Keratinocyte (primary cell): ENCODE data around the gene CIZ1. TPM values are rescaled to one million over a fixed set of nuclear protein-coding genes. Genes with fewer than 3 reads are reported as not detected.
A peak's percentile ranks its signal among the peaks of the same experiment; 100 is the strongest.

Experiments used
- DNase-seq: peaks from one replicate; pipeline ENCODE4 v3.0.0-alpha.2; 2011; ENCODE audit warnings: low read depth, missing footprints, low spot score
- FAIRE-seq: peaks from 2 replicates; lab custom pipeline; 2011; peaks lifted over from hg19 to GRCh38; lab: Jason Lieb, UNC
- H2AFZ ChIP-seq: 2 replicates; pipeline ENCODE4 v1.6.0; 2012; ENCODE audit warnings: low read length, control low read depth, inconsistent platforms; ENCODE audit not compliant: control insufficient read depth
- H3K27ac ChIP-seq: 2 replicates; pipeline ENCODE4 v1.5.1; 2011; ENCODE audit warnings: low read length; ENCODE audit not compliant: control insufficient read depth, insufficient read depth
- H3K27me3 ChIP-seq: 3 replicates; pipeline ENCODE4 v1.6.0; 2011; ENCODE audit warnings: low read length; ENCODE audit not compliant: control insufficient read depth, insufficient read depth; ENCODE audit errors: extremely low read depth
- H3K36me3 ChIP-seq, 2 experiments: 2 replicates in 1 of 2; 3 replicates in 1 of 2; pipeline ENCODE4 v1.5.1; 2011; ENCODE audit warnings: low read length in 2 of 2, mild to moderate bottlenecking in 1 of 2; ENCODE audit not compliant: control insufficient read depth in 2 of 2, insufficient read depth in 2 of 2; ENCODE audit errors: extremely low read depth in 1 of 2
- H3K4me1 ChIP-seq: 3 replicates; pipeline ENCODE4 v1.5.1; 2011; ENCODE audit warnings: low read length; ENCODE audit not compliant: control insufficient read depth, insufficient read depth; ENCODE audit errors: extremely low read depth
- H3K4me2 ChIP-seq: 3 replicates; pipeline ENCODE4 v1.6.0; 2011; ENCODE audit warnings: low read depth, low read length; ENCODE audit not compliant: control insufficient read depth, insufficient read depth; ENCODE audit errors: extremely low read depth
- H3K4me3 ChIP-seq, 3 experiments: fragments of 200-600 bp in 1 of 3; sonication (generic) in 1 of 3; 2 replicates in 2 of 3; 3 replicates in 1 of 3; pipeline ENCODE4 v1.5.1; 2011 to 2016; ENCODE audit warnings: low read length in 3 of 3, mild to moderate bottlenecking in 3 of 3, control low read depth in 2 of 3, inconsistent platforms in 1 of 3, low read depth in 1 of 3, mixed read lengths in 1 of 3, mixed run types in 1 of 3, moderate library complexity in 1 of 3; ENCODE audit not compliant: control insufficient read depth in 2 of 3, insufficient read depth in 2 of 3; ENCODE audit errors: extremely low read depth in 1 of 3
- H3K79me2 ChIP-seq: 2 replicates; pipeline ENCODE4 v1.6.0; 2012; ENCODE audit warnings: low read length; ENCODE audit not compliant: control insufficient read depth, insufficient read depth
- H3K9ac ChIP-seq: 3 replicates; pipeline ENCODE4 v1.6.0; 2011; ENCODE audit warnings: low read length; ENCODE audit not compliant: control insufficient read depth, insufficient read depth; ENCODE audit errors: extremely low read depth
- H3K9me1 ChIP-seq: 3 replicates; pipeline ENCODE4 v1.6.0; 2011; ENCODE audit warnings: low read length; ENCODE audit not compliant: control insufficient read depth, insufficient read depth; ENCODE audit errors: extremely low read depth
- H3K9me3 ChIP-seq: 2 replicates; pipeline ENCODE4 v1.5.1; 2012; ENCODE audit warnings: low read depth, low read length; ENCODE audit not compliant: control insufficient read depth
- H4K20me1 ChIP-seq: 3 replicates; pipeline ENCODE4 v1.6.0; 2011; ENCODE audit warnings: low read length; ENCODE audit not compliant: control insufficient read depth, insufficient read depth; ENCODE audit errors: extremely low read depth
- EZH2 ChIP-seq: IDR thresholded peaks from one replicate; pipeline ENCODE4 v1.6.1; 2012; ENCODE audit warnings: inconsistent platforms, mild to moderate bottlenecking, low read length, moderate library complexity
- dilution Hi-C: fragments of 300-500 bp; cut with MboI; formaldehyde crosslinking; loops from one replicate; pipeline ENCODE4 v1.7.0; 2020; ENCODE audit warnings: low sequenced_read_pairs; ENCODE audit not compliant: extremely low pct_ligation_motif_present
- polyA plus RNA-seq, 5 experiments: library from polyadenylated mRNA; depleted of rRNA in 3 of 5; stranded (reverse) in 3 of 5; stranded (forward) in 1 of 5; unstranded in 1 of 5; fragments of >200 nt; gene quantifications; 1 replicate in 1 of 5; 2 replicates in 3 of 5; 3 replicates in 1 of 5; pipeline versions ENCODE4 v1.2.1 to v1.2.3, GENCODE V29; 2011 to 2012; ENCODE audit warnings: missing spikeins in 2 of 5, low read depth in 1 of 5, low replicate concordance in 1 of 5
- TF ChIP-seq, protein P1 (sequence below), 3 experiments: IDR thresholded peaks in 1 of 3; conservative IDR thresholded peaks in 1 of 3; optimal IDR thresholded peaks in 1 of 3; 2 replicates in 2 of 3; 3 replicates in 1 of 3; pipeline versions ENCODE3 to v1.5.1; 2011; ENCODE audit warnings: low read length in 3 of 3, mild to moderate bottlenecking in 3 of 3, moderate library complexity in 2 of 3, control low read depth in 1 of 3, inconsistent platforms in 1 of 3; ENCODE audit not compliant: insufficient read depth in 2 of 3; ENCODE audit errors: extremely low read depth in 1 of 3

The CIZ1 gene
- polyA plus RNA-seq, 1 donor (not counting 4 experiments of a cell fraction or from before 2014, with no cell fraction given) = 23.5 TPM

DNA sequence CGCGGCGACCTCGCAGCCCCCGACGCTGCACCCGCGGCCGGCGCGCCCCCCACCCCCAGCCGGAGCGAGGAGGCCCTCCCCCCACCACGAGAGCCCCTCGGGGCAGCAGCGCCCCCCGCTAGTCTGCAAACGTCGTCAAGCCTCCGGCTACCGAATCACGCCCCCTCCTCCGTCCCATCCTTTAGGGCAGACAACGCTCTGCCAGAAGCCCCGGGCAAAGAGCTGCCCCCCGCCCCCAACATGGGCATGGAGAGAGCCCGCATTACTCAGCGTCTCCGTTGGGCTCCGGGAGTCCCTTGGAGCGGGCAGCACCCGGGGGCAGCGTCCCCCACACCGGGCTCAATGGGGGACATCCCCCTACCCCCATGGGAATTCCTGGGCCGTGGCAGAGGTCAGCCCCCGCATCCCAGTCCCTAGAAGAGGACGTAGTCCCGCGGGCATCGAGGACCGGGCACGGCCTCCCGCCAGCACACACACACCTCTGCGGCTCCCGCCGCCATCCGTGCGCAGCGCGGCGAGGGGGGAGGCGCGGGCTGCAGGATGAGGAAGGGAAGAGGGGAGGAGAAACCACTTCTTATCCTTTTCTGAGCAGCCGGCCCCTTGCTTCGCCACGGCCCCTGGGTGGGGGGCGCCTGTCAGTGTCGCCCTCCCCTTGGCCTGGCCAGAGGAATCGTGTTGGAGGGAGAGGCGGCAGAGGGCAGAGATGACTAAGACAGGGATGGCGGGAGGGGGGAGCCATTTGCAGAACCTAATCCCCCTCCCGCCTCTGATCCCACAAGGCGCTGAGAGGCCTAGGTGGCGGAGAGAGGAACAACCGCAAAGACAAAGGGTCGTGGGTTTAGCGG lies 12.6 kb upstream of the CIZ1 start:
- TF ChIP-seq, protein P1, sequence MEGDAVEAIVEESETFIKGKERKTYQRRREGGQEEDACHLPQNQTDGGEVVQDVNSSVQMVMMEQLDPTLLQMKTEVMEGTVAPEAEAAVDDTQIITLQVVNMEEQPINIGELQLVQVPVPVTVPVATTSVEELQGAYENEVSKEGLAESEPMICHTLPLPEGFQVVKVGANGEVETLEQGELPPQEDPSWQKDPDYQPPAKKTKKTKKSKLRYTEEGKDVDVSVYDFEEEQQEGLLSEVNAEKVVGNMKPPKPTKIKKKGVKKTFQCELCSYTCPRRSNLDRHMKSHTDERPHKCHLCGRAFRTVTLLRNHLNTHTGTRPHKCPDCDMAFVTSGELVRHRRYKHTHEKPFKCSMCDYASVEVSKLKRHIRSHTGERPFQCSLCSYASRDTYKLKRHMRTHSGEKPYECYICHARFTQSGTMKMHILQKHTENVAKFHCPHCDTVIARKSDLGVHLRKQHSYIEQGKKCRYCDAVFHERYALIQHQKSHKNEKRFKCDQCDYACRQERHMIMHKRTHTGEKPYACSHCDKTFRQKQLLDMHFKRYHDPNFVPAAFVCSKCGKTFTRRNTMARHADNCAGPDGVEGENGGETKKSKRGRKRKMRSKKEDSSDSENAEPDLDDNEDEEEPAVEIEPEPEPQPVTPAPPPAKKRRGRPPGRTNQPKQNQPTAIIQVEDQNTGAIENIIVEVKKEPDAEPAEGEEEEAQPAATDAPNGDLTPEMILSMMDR (optimal IDR thresholded peaks at IDR 0.05 in 1 of 3, IDR thresholded peaks at IDR 0.05 in 1 of 3, conservative IDR thresholded peaks at IDR 0.05 in 1 of 3; ENCODE audit: extremely low read depth in 1 of 3, insufficient read depth in 2 of 3, low read length in 3 of 3) = peak in 1 of 3 experiments; percentile 2
- TF ChIP-seq EZH2 = peak; percentile 78
- DNase-seq (no peak), FAIRE-seq (no peak)
- peaks cover 7% of the 10 kb centered on the region for H3K4me1 ChIP-seq
- peak overlapping the region; percentile 15 for H3K9ac ChIP-seq
- peak overlapping the region; percentile 34 to 62 (median 56) for H3K4me3 ChIP-seq
- peak overlapping the region; percentile 19 for H2AFZ ChIP-seq
- H3K27me3 ChIP-seq = peaks cover 17% of the 10 kb centered on the region
- peak overlapping the region; percentile 78 for H3K4me2 ChIP-seq
- H3K9me1 ChIP-seq = no peaks in the 10 kb centered on the region
- H3K9me3 ChIP-seq = no peaks in the 10 kb centered on the region
- H4K20me1 ChIP-seq = no peaks in the 10 kb centered on the region
- H3K79me2 ChIP-seq = no peaks in the 10 kb centered on the region
- dilution Hi-C loops = no loop called here
- H3K27ac ChIP-seq = no peak overlapping the region
- no peaks in the 10 kb centered on the region for H3K36me3 ChIP-seq

DNA sequence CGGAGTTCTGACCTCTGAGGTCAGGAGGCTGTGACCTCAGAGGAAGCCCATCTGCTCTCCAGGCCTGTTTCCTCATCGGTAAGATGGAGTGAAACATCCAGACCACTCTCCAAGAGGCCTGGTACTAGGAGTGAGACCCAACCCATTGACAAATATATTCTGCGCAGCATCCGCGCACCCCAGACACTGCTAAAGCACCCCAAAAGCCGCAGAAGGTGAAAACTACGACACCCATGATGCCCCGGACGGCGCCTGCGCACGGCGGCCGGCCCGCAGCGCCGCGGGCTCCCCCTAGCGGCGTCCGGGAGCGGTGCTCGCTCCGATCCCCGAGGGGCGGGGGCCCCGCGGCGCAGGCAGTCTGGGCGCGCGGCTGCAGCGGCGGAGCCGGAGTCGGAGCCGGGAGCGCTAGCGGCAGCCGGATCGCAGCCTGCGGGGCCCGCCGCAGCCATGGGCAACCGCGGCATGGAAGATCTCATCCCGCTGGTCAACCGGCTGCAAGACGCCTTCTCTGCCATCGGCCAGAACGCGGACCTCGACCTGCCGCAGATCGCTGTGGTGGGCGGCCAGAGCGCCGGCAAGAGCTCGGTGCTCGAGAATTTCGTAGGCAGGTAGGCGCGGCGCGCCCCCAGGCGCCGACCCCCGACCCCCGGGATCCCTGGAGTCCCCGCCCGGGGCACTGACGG lies 11.8 kb upstream of the CIZ1 start, which contains the start of gene DNM1:
Gene DNM1, plus strand, starts transcription at position 356 of the 683 bp plus-strand sequence. Its CDS starts 92 bp downstream, at position 448.
- peaks cover under 1% of the 10 kb centered on the region for H3K4me1 ChIP-seq

More for the DNA sequence above, 11.8 kb upstream of the CIZ1 start, which contains the start of gene DNM1:
- H3K36me3 ChIP-seq = no peaks in the 10 kb centered on the region
- H3K79me2 ChIP-seq = no peaks in the 10 kb centered on the region
- FAIRE-seq = no peak
- H3K9ac ChIP-seq = peak within 1 kb of the TSS; percentile 41
- peak within 1 kb of the TSS; percentile 78 for H3K4me2 ChIP-seq
- dilution Hi-C loops = no loop called here
- no peaks in the 10 kb centered on the region for H4K20me1 ChIP-seq
- H3K9me3 ChIP-seq = no peaks in the 10 kb centered on the region
- no peaks in the 10 kb centered on the region for H3K9me1 ChIP-seq
- TF ChIP-seq, protein P1 (optimal IDR thresholded peaks at IDR 0.05 in 1 of 3, IDR thresholded peaks at IDR 0.05 in 1 of 3, conservative IDR thresholded peaks at IDR 0.05 in 1 of 3; ENCODE audit: extremely low read depth in 1 of 3, insufficient read depth in 2 of 3, low read length in 3 of 3) = peak; percentile 59 to 86 (median 68)
- no peak for TF ChIP-seq EZH2
- no peak within 1 kb of the TSS for H3K27ac ChIP-seq
- no peak for DNase-seq
- H3K4me3 ChIP-seq = peak within 1 kb of the TSS; percentile 34 to 66 (median 62)
- peak within 1 kb of the TSS; percentile 82 for H2AFZ ChIP-seq
- peaks cover 17% of the 10 kb centered on the region for H3K27me3 ChIP-seq
